K562 (cell line): ENCODE data around the gene SLC2A10. TPM values are rescaled to one million over a fixed set of nuclear protein-coding genes. Genes with fewer than 3 reads are reported as not detected.

ENCODE experiments used
- ATAC-seq: fragments of 200-7000 bp; cut with Tn5 transposase; 3 replicates; pipeline ENCODE4 v1.9.1; 2020; ENCODE audit warnings: moderate library complexity
- BruUV-seq: library from RNA; stranded (reverse); fragments of 400-500 nt; replicated peaks from 2 replicates; lab custom pipeline; 2021; lab: Mats Ljungman, UMichigan
- CTCF ChIA-PET: fragments of 300-600 bp; formaldehyde crosslinking; extraction: SDS; loops from one replicate; lab custom pipeline; 2021; ENCODE audit warnings: low intra/inter-chr PET ratio; lab: Yijun Ruan, JAX
- POLR2A ChIA-PET: fragments of 300-600, 350-650 bp; sonication (Branson Sonifier 250); formaldehyde crosslinking; extraction: SDS; loops from one replicate; lab custom pipeline; 2021; ENCODE audit warnings: antibody characterized with exemption, inconsistent platforms; lab: Yijun Ruan, JAX
- DNase-seq, 4 experiments: peaks; one replicate each; pipeline versions ENCODE4 v3.0.0 to v3.0.0-alpha.2; 2011 to 2018; ENCODE audit warnings: low spot score in 3 of 4, mixed read lengths in 3 of 4; ENCODE audit errors: extremely low read depth in 1 of 4
- FAIRE-seq: peaks from 2 replicates; lab custom pipeline; 2011; peaks lifted over from hg19 to GRCh38; lab: Jason Lieb, UNC
- H2AFZ ChIP-seq: 2 replicates; pipeline ENCODE4 v1.6.0; 2011; ENCODE audit warnings: low read depth, low read length, control low read depth, inconsistent platforms
- H3K27ac ChIP-seq: fragments of 200-600 bp; 3 replicates; pipeline ENCODE4 v1.8.0; 2011; ENCODE audit warnings: low read depth, mild to moderate bottlenecking, control low read depth, inconsistent platforms, low read length, moderate library complexity, mixed read lengths; ENCODE audit errors: extremely low read depth
- H3K27me3 ChIP-seq, 2 experiments: fragments of 300-600 bp in 1 of 2; 2 replicates in 1 of 2; 3 replicates in 1 of 2; pipeline versions ENCODE4 v1.6.0 to v1.8.0; 2011; ENCODE audit warnings: inconsistent platforms in 2 of 2, low read length in 2 of 2, mild to moderate bottlenecking in 1 of 2, mixed read lengths in 1 of 2, moderate library complexity in 1 of 2; ENCODE audit not compliant: control insufficient read depth in 2 of 2, insufficient read depth in 2 of 2
- H3K36me3 ChIP-seq: fragments of 300-600 bp; 3 replicates; pipeline ENCODE4 v1.8.0; 2011; ENCODE audit warnings: mild to moderate bottlenecking, low read length, inconsistent platforms; ENCODE audit not compliant: control insufficient read depth, insufficient read depth
- H3K4me1 ChIP-seq, 2 experiments: fragments of 200-600 bp in 1 of 2; replicated peaks in 1 of 2; 2 replicates in 1 of 2; 3 replicates in 1 of 2; pipeline versions ENCODE4 v1.5.1 to v1.8.0; 2011; ENCODE audit warnings: inconsistent platforms in 2 of 2, low read length in 2 of 2, mild to moderate bottlenecking in 1 of 2, mixed read lengths in 1 of 2, moderate library complexity in 1 of 2; ENCODE audit not compliant: control insufficient read depth in 2 of 2, insufficient read depth in 2 of 2
- H3K4me2 ChIP-seq: 2 replicates; pipeline ENCODE4 v1.6.1; 2011; ENCODE audit warnings: low read length, control low read depth, inconsistent platforms, mixed read lengths; ENCODE audit not compliant: insufficient read depth
- H3K4me3 ChIP-seq: fragments of 200-600 bp; sonication (generic), shearing (Covaris generic); 2 replicates; pipeline ENCODE4 v1.5.1; 2016; ENCODE audit warnings: control low read depth, inconsistent platforms
- H3K79me2 ChIP-seq: fragments of 200-600 bp; 3 replicates; pipeline ENCODE4 v1.8.0; 2011; ENCODE audit warnings: low read length, inconsistent platforms; ENCODE audit not compliant: control insufficient read depth, insufficient read depth
- H3K9ac ChIP-seq, 2 experiments: 2 replicates each; pipeline versions ENCODE4 v1.6.0 to v1.6.1; 2011; ENCODE audit warnings: low read depth in 2 of 2, low read length in 2 of 2, control low read depth in 1 of 2, inconsistent platforms in 1 of 2, mild to moderate bottlenecking in 1 of 2, mixed read lengths in 1 of 2; ENCODE audit not compliant: insufficient read depth in 1 of 2
- H3K9me1 ChIP-seq: one replicate; pipeline ENCODE4 v1.6.0; 2011; ENCODE audit warnings: inconsistent platforms, mild to moderate bottlenecking, low read length, moderate library complexity; ENCODE audit not compliant: control insufficient read depth, insufficient read depth
- H3K9me3 ChIP-seq: replicated peaks from 2 replicates; pipeline ENCODE4 v1.5.1; 2011; ENCODE audit warnings: low read depth, low read length, inconsistent platforms; ENCODE audit not compliant: control insufficient read depth, insufficient read depth
- H4K20me1 ChIP-seq: replicated peaks from 2 replicates; pipeline ENCODE4 v1.6.1; 2011; ENCODE audit warnings: low read length, inconsistent platforms, mixed read lengths; ENCODE audit not compliant: control insufficient read depth, insufficient read depth
- BCOR ChIP-seq: fragments of 450-650 bp; IDR thresholded peaks from 2 replicates; pipeline ENCODE4 v1.6.1; 2016
- C11orf30 ChIP-seq: fragments of 450-650 bp; IDR thresholded peaks from 2 replicates; pipeline ENCODE4 v1.6.1; 2016; ENCODE audit warnings: low read depth, mild to moderate bottlenecking
- CBX8 ChIP-seq: fragments of 200-600 bp; sonication (generic); IDR thresholded peaks from 2 replicates; pipeline ENCODE4 v1.6.1; 2012; ENCODE audit warnings: borderline replicate concordance, mixed run types, low read depth, mild to moderate bottlenecking, moderate library complexity, mixed read lengths, low read length, control low read depth, inconsistent platforms; ENCODE audit not compliant: poor library complexity, severe bottlenecking; ENCODE audit errors: extremely low read depth
- MAFF ChIP-seq: IDR thresholded peaks from 2 replicates; pipeline ENCODE4 v1.6.1; 2012; ENCODE audit warnings: low read length, improper control_type of control experiment
- MAFG ChIP-seq: fragments of 450-650 bp; conservative IDR thresholded peaks from 2 replicates; pipeline ENCODE4 v1.6.1; 2016; ENCODE audit warnings: missing genetic modification characterization, missing compliant biosample characterization
- MAFK ChIP-seq: IDR thresholded peaks from 2 replicates; pipeline ENCODE4 v1.6.1; 2011; ENCODE audit warnings: low read length, improper control_type of control experiment
- NFE2 ChIP-seq: IDR thresholded peaks from 2 replicates; pipeline ENCODE4 v1.6.1; 2014; ENCODE audit warnings: antibody characterized with exemption, low read depth
- PKNOX1 ChIP-seq: fragments of 450-650 bp; IDR thresholded peaks from 2 replicates; pipeline ENCODE4 v1.6.1; 2016
- SAP30 ChIP-seq: fragments of 200-600 bp; sonication (generic); IDR thresholded peaks from 2 replicates; pipeline ENCODE4 v1.6.1; 2012; ENCODE audit warnings: borderline replicate concordance, low read depth, mild to moderate bottlenecking, moderate library complexity, low read length, control low read depth, inconsistent platforms; ENCODE audit not compliant: insufficient read depth, poor library complexity, severe bottlenecking
- ZFP36 ChIP-seq: fragments of 150-350 bp; IDR thresholded peaks from 2 replicates; pipeline ENCODE4 v1.6.1; 2018; ENCODE audit warnings: low read length, low read depth; ENCODE audit not compliant: partially characterized antibody
- ZNF316 ChIP-seq: fragments of 450-650 bp; IDR thresholded peaks from 2 replicates; pipeline ENCODE4 v1.6.1; 2016
- ZNF830 ChIP-seq: fragments of 250-450 bp; sonication (Bioruptor Pico); IDR thresholded peaks from 2 replicates; pipeline ENCODE4 v1.5.0; 2021; ENCODE audit warnings: mild to moderate bottlenecking
- WGBS: fragments of 100-300 bp; shearing (Covaris generic); methylation state at CpG from one replicate; pipeline ENCODE4 v1.1.6; 2016; ENCODE audit warnings: low coverage, mixed read lengths; ENCODE audit not compliant: insufficient coverage; ENCODE audit errors: missing lambda C conversion rate; 5-methylcytosine and 5-hydroxymethylcytosine counted together
- in situ Hi-C: fragments of 300-500 bp; cut with MboI; formaldehyde crosslinking; loops from 4 replicates; pipeline ENCODE4 v1.15.0; 2018; ENCODE audit warnings: inconsistent platforms, mixed read lengths
- intact Hi-C: fragments of 100-400 bp; cut with micrococcal nuclease; formaldehyde crosslinking; loops from 2 replicates; pipeline ENCODE4 v1.14.2; 2022
- polyA plus RNA-seq, 8 experiments: library from polyadenylated mRNA; depleted of rRNA in 4 of 8; stranded (reverse) in 5 of 8; unstranded in 3 of 8; fragments of >200 nt; fragmentation: Nextera tagmentation in 2 of 8; fragmentation: Illumina TruSeq in 1 of 8; extraction: Ambion mirVana in 2 of 8; extraction: Trizol in 1 of 8; gene quantifications; 2 replicates each; pipeline versions ENCODE4 v1.2.1 to v1.2.3, GENCODE V29; 2011 to 2014; ENCODE audit warnings: inconsistent platforms in 1 of 8, missing spikeins in 1 of 8
- total RNA-seq, 7 experiments: library from RNA; depleted of rRNA in 6 of 7; stranded (reverse); fragments of >200 nt in 6 of 7; fragmentation: Illumina TruSeq in 2 of 7; extraction: Trizol in 2 of 7; gene quantifications; 2 replicates each; pipeline versions ENCODE4 v1.2.1 to v1.2.3, GENCODE V29; 2011 to 2021; ENCODE audit warnings: low replicate concordance in 1 of 7

SLC2A10 gene
- total and polyA plus RNA-seq, 9 of the 15 experiments (the other 6 are each of a cell fraction or from before 2014, with no cell fraction given) = 0.01 to 1.8 (median 0.10) TPM

DNA sequence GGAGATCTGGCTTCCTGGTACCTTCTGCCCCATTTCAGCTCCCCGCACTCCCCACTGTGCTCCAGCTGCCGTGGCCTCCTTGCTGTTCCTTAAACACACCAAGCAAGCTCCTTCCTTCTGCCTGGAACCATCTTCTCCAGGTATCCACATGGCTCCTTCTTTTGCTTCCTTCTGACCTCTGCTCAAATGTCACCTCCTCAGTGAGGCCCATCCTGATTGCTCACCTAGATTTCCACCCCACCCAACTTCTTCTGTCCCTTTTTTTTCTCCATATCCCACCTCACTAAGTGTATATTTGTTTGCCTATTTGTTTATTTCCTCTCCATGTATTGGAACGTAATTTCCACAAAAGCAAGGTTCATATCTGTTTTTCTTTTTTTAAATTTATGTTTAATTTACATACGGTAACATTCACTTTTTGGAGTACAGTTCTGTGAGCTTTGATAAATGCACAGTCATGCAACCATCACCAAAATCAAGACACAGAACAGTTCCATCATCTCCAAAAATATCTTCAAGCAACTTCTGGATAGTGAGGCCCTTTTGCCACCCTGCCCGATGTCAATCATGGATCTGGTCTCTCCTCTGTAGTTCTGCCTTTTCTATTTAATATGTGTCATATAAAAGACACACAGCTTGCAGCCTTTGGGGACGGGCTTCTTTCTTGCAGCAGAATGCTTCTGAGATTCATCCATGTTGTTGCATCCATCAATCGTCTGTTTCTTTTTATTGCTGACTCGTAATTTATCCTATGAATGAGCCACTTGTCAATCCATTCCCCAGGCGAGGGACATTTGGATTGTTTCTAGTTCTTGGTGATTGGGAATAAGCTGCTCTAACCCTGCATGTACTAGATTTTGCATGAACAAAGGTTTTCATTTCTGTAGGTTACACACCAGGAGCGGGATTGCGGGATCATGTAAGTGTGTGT lies 46.3 kb downstream of the SLC2A10 start:
- DNase-seq = no peak
- Histone ChIP-seq H3K9me3 (no peaks in the 10 kb centered on the region), H3K79me2 (no peaks in the 10 kb centered on the region), H3K27me3 (peaks cover 0 to 8% of the 10 kb centered on the region in 2 experiments; a peak in 2 of 5 replicates), H3K4me2 (no peak overlapping the region), H4K20me1 (no peaks in the 10 kb centered on the region), H3K9ac (no peak overlapping the region), H3K4me1 (peaks cover 2 to 4% of the 10 kb centered on the region in 2 experiments; a peak in 3 of 5 replicates), H3K9me1 (no peaks in the 10 kb centered on the region), H3K4me3 (no peak overlapping the region), H3K36me3 (no peaks in the 10 kb centered on the region), H3K27ac (no peak overlapping the region), H2AFZ (no peak overlapping the region)
- 9% methylated on average over 11 of the region's 11 CpGs for WGBS
- BruUV-seq = no TSS peak
- no peak for FAIRE-seq
- intact Hi-C loops = no loop called here
- in situ Hi-C loops = loop anchor here (10.0 to 25.0 kb wide), 2 partner anchors 399 to 632 kb away; no protein-coding TSS in a partner anchor
- TF ChIP-seq CBX8 (no peak), ZFP36 (peak; percentile 84), ZNF830 (CRISPR knock-in tag) (no peak), BCOR (0 out of 2 replicates have a peak, but pooled peaks have one; percentile 10), SAP30 (no peak), C11orf30 (peak; percentile 66), NFE2 (no peak), MAFG (tag) (peak; percentile 59; the same call in 1 of the 2 replicates), MAFF (peak; percentile 78), ZNF316 (peak; percentile 88), MAFK (peak; percentile 67), PKNOX1 (no peak)
- ChIA-PET CTCF (no interaction called here), POLR2A (interaction anchor here (1.0 kb wide), 1 partner anchor 12 kb away, joined by 3 read pairs; no protein-coding TSS in a partner anchor)
- ATAC-seq = no peak
